Kidney (tissue), 14 donors: ENCODE data around the gene DACT2. TPM values are rescaled to one million over a fixed set of nuclear protein-coding genes. Genes with fewer than 3 reads are reported as not detected.
A peak's percentile ranks its signal among the peaks of the same experiment; 100 is the strongest.

Source experiments
- DNase-seq, 5 donors: peaks; one replicate each; pipeline ENCODE4 v3.0.0-alpha.2; 2013 to 2020
- FAIRE-seq: peaks from 2 replicates; lab custom pipeline; 2012; peaks lifted over from hg19 to GRCh38; lab: Jason Lieb, UNC
- H3K27ac ChIP-seq, 2 donors: one replicate each; pipeline ENCODE4 v1.7.0; 2013; ENCODE audit warnings: low read depth in 2 of 2, low read length in 2 of 2, inconsistent platforms in 1 of 2
- H3K27me3 ChIP-seq: one replicate; pipeline ENCODE4 v1.7.1; 2013; ENCODE audit warnings: low read length, inconsistent platforms; ENCODE audit not compliant: control insufficient read depth, insufficient read depth
- H3K36me3 ChIP-seq, 3 donors: one replicate each; pipeline versions ENCODE4 v1.7.0 to v1.7.1; 2013; ENCODE audit warnings: low read length in 3 of 3, control low read depth in 1 of 3, inconsistent platforms in 1 of 3; ENCODE audit not compliant: insufficient read depth in 3 of 3, control insufficient read depth in 2 of 3
- H3K4me1 ChIP-seq, 3 donors: one replicate each; pipeline versions ENCODE4 v1.7.0 to v1.7.1; 2013; ENCODE audit warnings: low read length in 3 of 3, inconsistent platforms in 1 of 3, low read depth in 1 of 3; ENCODE audit not compliant: control insufficient read depth in 2 of 3, insufficient read depth in 2 of 3
- H3K4me3 ChIP-seq, 3 donors: one replicate each; pipeline versions ENCODE4 v1.7.0 to v1.8.1; 2013; ENCODE audit warnings: low read length in 3 of 3, control low read depth in 1 of 3, inconsistent platforms in 1 of 3
- H3K9ac ChIP-seq, 3 donors: one replicate each; pipeline versions ENCODE4 v1.7.0 to v1.7.1; 2013; ENCODE audit warnings: low read length in 3 of 3, control low read depth in 1 of 3, inconsistent platforms in 1 of 3
- H3K9me3 ChIP-seq, 3 donors: one replicate each; pipeline versions ENCODE4 v1.7.0 to v1.7.1; 2013; ENCODE audit warnings: low read length in 3 of 3, control low read depth in 1 of 3, inconsistent platforms in 1 of 3; ENCODE audit not compliant: control insufficient read depth in 2 of 3, insufficient read depth in 1 of 3
- CTCF ChIP-seq: IDR thresholded peaks from 3 replicates; pipeline ENCODE4 v1.5.1; 2012; ENCODE audit warnings: mild to moderate bottlenecking, moderate library complexity, borderline replicate concordance; ENCODE audit not compliant: insufficient read depth; ENCODE audit errors: extremely low read depth
- intact Hi-C: fragments of 100-400 bp; cut with DNase I; formaldehyde crosslinking; loops from one replicate; pipeline ENCODE4 v1.11.1; 2022
- polyA plus RNA-seq: library from polyadenylated mRNA; stranded (reverse); fragments of 350-450 nt; fragmentation: Illumina TruSeq; extraction: RNeasy Lipid Tissue Mini Kit (QIAGEN cat#74804); gene quantifications from one replicate; pipeline ENCODE4 v1.2.3, GENCODE V29; 2014; ENCODE audit warnings: low read depth, low replicate concordance; ENCODE audit not compliant: insufficient read depth
- total RNA-seq: library from RNA; stranded (reverse); fragmentation: NEBNext Ultra II Directional; extraction: Animal tissue kit (Norgen Biotek cat#: 25700); gene quantifications from one replicate; pipeline ENCODE4 v1.2.1, GENCODE V29; 2021
- donor health status: control.
- donor health status: control.
- donor health status: control.
- donor health status: control.
- donor health status: control.
- donor health status: DM: yes; HTN: yes; CAD: no.
- donor health status: Normal renal cell carcinoma (clear cell type).

DACT2 gene
- total and polyA plus RNA-seq, 2 donors from 2014 or later, result 4.8 to 5.0 TPM

DNA sequence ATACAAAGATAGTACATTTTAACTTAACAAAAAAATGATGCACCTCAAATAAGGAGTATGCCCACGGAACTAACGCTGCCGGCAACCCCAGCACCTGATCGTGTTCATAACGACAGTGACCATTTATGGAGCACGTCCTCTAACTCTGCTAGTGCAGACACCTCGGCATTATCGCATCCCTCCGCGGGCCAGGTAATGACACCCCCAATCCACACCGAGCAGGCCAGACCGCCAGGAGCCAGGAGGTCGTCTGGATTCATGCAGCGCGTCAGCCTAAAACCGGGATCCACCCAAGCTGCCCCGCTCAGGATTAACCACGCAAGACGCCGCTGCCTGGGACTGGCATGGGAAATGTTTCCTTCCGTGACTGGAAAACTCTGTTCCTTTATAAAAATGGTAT lies 34.1 kb downstream of the DACT2 start:
- Histone ChIP-seq H3K27ac (no peak overlapping the region), H3K9me3 (no peaks in the 10 kb centered on the region), H3K9ac (no peak overlapping the region), H3K4me3 (no peak overlapping the region), H3K27me3 (no peaks in the 10 kb centered on the region), H3K4me1 (peaks cover 0 to 5% (median 0%) of the 10 kb centered on the region in 3 donors), H3K36me3 (no peaks in the 10 kb centered on the region)
- intact Hi-C loops, result no loop called here
- peak in 1 of 5 donors; percentile 67 for DNase-seq
- no peak for TF ChIP-seq CTCF
- no peak for FAIRE-seq

- TF ChIP-seq CTCF, result no peak
- FAIRE-seq, result no peak
- Histone ChIP-seq H3K4me3 (no peak overlapping the region), H3K9me3 (no peaks in the 10 kb centered on the region), H3K27me3 (no peaks in the 10 kb centered on the region), H3K27ac (no peak overlapping the region), H3K9ac (no peak overlapping the region), H3K36me3 (no peaks in the 10 kb centered on the region), H3K4me1 (peaks cover 0 to 5% (median 0%) of the 10 kb centered on the region in 3 donors)
- DNase-seq, result peak in 1 of 5 donors; percentile 23
- intact Hi-C loops, result no loop called here
These were observed 35.4 kb downstream of the DACT2 start for GRCh38 chr6:168284187-168284586.

DNA sequence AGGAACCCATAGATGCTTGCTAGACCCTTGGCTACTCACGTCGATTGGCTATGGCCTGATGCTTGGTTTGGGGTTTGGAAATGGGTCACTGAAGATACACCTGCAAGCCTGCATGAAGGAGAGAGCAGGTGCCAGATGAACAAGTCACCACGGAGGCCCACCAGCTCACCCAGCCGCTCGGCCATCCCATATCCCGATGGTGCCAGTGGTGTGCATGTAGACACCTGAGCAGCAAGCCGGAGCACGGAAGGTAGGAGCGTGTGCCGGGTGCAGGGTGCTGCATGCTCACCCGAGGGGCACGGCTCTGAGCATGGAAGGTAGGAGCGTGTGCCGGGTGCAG lies 35.9 kb downstream of the DACT2 start:
- H3K4me1 ChIP-seq, result peaks cover 0 to 5% (median 0%) of the 10 kb centered on the region in 3 donors
- intact Hi-C loops, result no loop called here
- H3K27ac ChIP-seq, result no peak overlapping the region
- H3K4me3 ChIP-seq, result no peak overlapping the region
- TF ChIP-seq CTCF, result no peak
- DNase-seq (peak in 1 of 5 donors; percentile 46), FAIRE-seq (no peak)
- no peaks in the 10 kb centered on the region for H3K36me3 ChIP-seq
- H3K9ac ChIP-seq, result no peak overlapping the region
- no peaks in the 10 kb centered on the region for H3K27me3 ChIP-seq
- no peaks in the 10 kb centered on the region for H3K9me3 ChIP-seq
